HUES48 (cell line): Measurements from ENCODE around the gene LMNTD2.
"Not testable (repeated sequence)": the region's sequence is repeated elsewhere in the genome, so short reads cannot be mapped to it uniquely, and the experiment has no call there.

Experiments used
- H3K27ac ChIP-seq: one replicate; pipeline ENCODE4 v1.7.0; 2013; ENCODE audit warnings: low read depth, low read length, inconsistent platforms
- H3K27me3 ChIP-seq: 2 replicates; pipeline ENCODE4 v1.6.1; 2013; ENCODE audit warnings: mild to moderate bottlenecking, low read length; ENCODE audit not compliant: control insufficient read depth, insufficient read depth
- H3K36me3 ChIP-seq: 2 replicates; pipeline ENCODE4 v1.6.1; 2013; ENCODE audit warnings: low read length; ENCODE audit not compliant: control insufficient read depth, insufficient read depth
- H3K4me1 ChIP-seq: 2 replicates; pipeline ENCODE4 v1.6.1; 2013; ENCODE audit warnings: mild to moderate bottlenecking, low read length; ENCODE audit not compliant: control insufficient read depth, insufficient read depth
- H3K4me3 ChIP-seq: 2 replicates; pipeline ENCODE4 v1.5.1; 2013; ENCODE audit warnings: mild to moderate bottlenecking, low read depth, low read length
- H3K9ac ChIP-seq: 2 replicates; pipeline ENCODE4 v1.6.1; 2013; ENCODE audit warnings: mild to moderate bottlenecking, low read depth, low read length, moderate library complexity
- H3K9me3 ChIP-seq: 2 replicates; pipeline ENCODE4 v1.6.1; 2013; ENCODE audit warnings: low read length; ENCODE audit not compliant: control insufficient read depth, insufficient read depth

Gene LMNTD2

DNA sequence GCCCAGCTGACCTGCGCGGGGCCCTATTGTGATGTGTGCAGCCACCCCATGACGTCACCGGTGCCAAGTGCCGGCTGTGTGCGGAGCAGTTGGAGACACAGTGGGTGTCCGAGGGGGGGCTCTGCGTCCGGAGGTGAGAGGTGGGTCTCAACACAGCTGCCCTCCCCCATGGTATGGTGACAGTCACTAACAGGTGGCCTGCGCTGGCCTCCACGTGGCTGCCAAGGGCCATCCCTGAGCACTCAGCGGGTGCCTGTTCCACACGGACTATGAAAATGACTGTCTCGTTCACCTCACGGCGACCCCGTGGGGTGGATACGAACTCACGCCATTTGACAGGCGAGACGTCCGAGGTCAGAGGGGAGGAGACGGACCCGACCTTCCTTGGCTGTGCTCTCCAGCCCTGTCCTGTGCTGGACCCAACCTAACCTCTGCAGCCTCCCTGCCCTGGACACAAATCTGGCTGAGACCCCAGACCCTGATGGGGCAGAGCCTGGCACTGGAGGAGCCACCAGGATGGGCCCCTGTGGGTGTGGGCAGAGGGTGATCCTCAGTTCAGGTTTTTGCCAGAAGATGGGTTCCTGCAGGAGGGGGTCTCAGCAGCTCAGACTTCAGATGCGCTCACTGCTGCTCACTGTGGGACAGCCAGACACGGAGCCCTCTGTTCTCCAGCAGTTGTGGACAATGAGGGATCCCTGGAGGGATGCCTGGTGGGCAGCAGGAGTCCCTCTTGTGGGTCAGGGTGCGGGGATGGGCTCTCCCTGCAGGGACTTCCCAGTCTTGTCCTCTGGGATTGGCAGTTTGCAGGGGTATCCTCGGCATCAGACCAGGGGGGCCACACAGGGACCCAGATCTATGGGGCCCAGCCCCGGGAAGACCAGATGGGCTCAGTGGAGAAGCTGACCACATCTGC, 31.5 kb downstream of the LMNTD2 start:
- no peak overlapping the region for H3K9ac ChIP-seq
- H3K4me3 ChIP-seq, result no peak overlapping the region
- H3K9me3 ChIP-seq, result no peaks in the 10 kb centered on the region
- H3K27ac ChIP-seq, result no peak overlapping the region
- H3K27me3 ChIP-seq, result no peaks in the 10 kb centered on the region
- H3K36me3 ChIP-seq, result peaks cover 26% of the 10 kb centered on the region
- H3K4me1 ChIP-seq, result no peaks in the 10 kb centered on the region

DNA sequence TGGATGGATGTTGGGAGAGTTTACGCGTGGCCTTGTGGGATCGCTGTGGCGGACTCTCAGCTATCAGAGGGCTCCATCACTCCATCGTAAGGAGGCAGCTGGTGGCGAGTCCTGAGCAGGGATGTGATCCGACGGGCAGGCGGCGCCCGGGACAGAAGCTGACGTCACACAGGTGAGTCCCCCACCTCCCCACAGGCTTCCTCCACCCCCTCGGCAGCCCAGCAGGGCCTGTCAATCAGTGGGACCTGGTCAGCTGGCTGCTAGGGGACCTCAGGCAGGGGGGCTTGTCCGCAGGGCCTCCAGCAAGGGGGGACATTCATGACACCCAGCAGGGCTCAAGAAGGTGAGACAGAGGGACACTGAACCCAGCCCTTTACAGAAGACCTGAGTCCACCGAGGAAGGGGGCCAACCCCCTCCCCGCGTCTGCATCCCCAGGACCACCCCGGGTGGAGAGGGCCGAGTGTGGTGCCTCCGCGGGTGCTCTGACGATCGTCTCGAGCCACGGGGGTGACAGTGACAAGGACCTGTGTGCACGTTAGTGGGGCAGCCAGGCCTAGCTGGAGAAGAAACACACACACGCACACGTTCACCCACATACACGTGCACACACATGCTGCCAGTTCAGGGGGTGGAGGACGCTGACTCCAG, 32.2 kb downstream of the LMNTD2 start:
- Histone ChIP-seq H3K27ac (no peak overlapping the region), H3K4me1 (no peaks in the 10 kb centered on the region), H3K9me3 (no peaks in the 10 kb centered on the region), H3K27me3 (no peaks in the 10 kb centered on the region), H3K9ac (no peak overlapping the region), H3K36me3 (peaks cover 18% of the 10 kb centered on the region), H3K4me3 (no peak overlapping the region)

- no peaks in the 10 kb centered on the region for H3K36me3 ChIP-seq
- no peaks in the 10 kb centered on the region for H3K27me3 ChIP-seq
- no peak overlapping the region for H3K9ac ChIP-seq
- H3K4me1 ChIP-seq, result no peaks in the 10 kb centered on the region
- no peaks in the 10 kb centered on the region for H3K9me3 ChIP-seq
- H3K4me3 ChIP-seq, result no peak overlapping the region
- H3K27ac ChIP-seq, result no peak overlapping the region
Measured at GRCh38 chr11:526192-526591, 34.3 kb downstream of the LMNTD2 start.

- H3K4me3 ChIP-seq, result no peak overlapping the region
- H3K9ac ChIP-seq, result no peak overlapping the region
- peaks cover 3% of the 10 kb centered on the region; the same call in 1 of the 2 replicates for H3K9me3 ChIP-seq
- no peaks in the 10 kb centered on the region for H3K27me3 ChIP-seq
- no peak overlapping the region for H3K27ac ChIP-seq
- no peaks in the 10 kb centered on the region for H3K4me1 ChIP-seq
- no peaks in the 10 kb centered on the region for H3K36me3 ChIP-seq
Measured at GRCh38 chr11:521177-521688, 39.3 kb downstream of the LMNTD2 start.

DNA sequence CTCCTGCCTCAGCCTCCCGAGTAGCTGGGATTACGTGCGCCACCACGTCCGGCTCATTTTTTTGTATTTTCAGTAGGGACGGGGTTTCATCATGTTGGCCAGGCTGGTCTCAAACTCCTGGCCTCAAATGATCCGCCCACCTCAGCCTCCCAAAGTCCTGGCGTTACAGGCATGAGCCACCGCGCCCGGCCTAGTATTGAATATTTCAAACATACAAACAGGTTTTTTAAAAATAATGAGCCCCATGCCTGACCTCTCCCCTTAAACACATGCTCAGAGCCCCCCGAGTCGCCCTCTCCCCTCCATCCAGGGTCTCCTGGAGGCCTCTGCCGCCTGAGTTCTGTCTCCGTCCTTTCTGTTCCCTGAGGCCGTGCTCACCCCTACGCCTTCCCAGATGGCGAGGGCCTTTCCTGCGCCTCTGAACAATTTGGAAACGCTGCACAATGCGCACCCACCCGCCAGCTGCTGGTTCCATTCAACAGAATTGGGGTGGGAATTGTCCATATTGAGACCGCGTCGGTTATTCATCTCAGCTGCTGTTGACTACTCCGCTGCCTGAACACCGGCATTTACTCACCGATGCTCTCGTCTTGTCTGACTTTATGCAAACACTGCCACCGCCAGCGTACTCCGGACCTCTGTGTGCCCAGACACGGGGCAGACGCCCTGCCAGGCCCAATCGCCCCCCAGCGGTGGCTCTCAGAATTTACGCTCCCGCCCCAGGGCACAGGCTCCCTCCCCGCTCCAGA, 39.9 kb downstream of the LMNTD2 start:
- Histone ChIP-seq H3K4me1 (no peaks in the 10 kb centered on the region), H3K4me3 (no peak overlapping the region), H3K9me3 (peaks cover 3% of the 10 kb centered on the region; the same call in 1 of the 2 replicates), H3K27me3 (no peaks in the 10 kb centered on the region), H3K27ac (no peak overlapping the region), H3K36me3 (no peaks in the 10 kb centered on the region), H3K9ac (no peak overlapping the region)

DNA sequence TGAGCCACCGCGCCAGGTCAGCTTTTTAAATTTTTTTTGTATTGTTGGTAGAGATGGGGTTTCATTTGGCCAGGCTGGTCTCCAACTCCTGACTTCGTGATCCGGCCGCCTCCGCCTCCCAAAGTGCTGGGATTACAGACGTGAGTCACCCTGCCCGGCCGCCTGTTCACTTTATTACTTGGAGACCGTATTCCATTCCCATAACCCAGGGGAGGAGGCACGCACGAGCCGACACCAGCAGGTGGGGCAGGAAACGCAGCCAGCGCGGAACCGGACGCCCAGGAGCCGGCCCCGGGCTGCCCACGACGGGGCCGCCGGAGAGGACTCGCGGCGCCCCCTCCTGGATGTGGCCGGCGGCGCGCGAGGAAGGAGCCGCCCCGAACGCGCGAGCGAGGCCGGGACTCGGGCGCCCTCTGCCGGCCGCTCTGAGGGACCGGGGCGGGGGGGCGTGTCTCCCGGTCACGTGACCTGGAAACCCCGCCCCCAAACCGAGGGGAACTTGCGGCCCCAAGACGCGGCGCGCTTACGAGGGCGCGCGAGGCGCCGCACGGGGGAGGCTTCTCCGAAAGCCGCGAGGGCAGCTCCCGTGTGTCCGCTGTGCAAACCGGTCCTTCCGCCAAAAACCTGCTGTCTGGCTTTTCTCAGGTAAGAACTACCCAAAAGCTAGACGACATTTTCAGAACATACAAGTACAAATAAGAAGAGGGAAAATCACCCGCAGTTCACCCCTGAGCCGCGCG, 41.9 kb downstream of the LMNTD2 start:
- Histone ChIP-seq H3K9ac (no peak overlapping the region), H3K27ac (no peak overlapping the region), H3K4me1 (no peaks in the 10 kb centered on the region), H3K27me3 (no peaks in the 10 kb centered on the region), H3K36me3 (no peaks in the 10 kb centered on the region), H3K9me3 (peaks cover 3% of the 10 kb centered on the region; the same call in 1 of the 2 replicates), H3K4me3 (peak overlapping the region; percentile 37; the same call in 1 of the 2 replicates)

- not testable (repeated sequence) for H3K9me3 ChIP-seq, H3K4me1 ChIP-seq, H3K4me3 ChIP-seq, H3K9ac ChIP-seq, H3K27ac ChIP-seq, H3K27me3 ChIP-seq, H3K36me3 ChIP-seq
Measured at GRCh38 chr11:516918-517685, 43.4 kb downstream of the LMNTD2 start.

GRCh38 chr11:516400-516799, 44.1 kb downstream of the LMNTD2 start:
- no peak overlapping the region for H3K9ac ChIP-seq
- H3K4me1 ChIP-seq, result no peaks in the 10 kb centered on the region
- H3K9me3 ChIP-seq, result peaks cover 3% of the 10 kb centered on the region; the same call in 1 of the 2 replicates
- no peak overlapping the region for H3K27ac ChIP-seq
- no peak overlapping the region for H3K4me3 ChIP-seq
- H3K36me3 ChIP-seq, result no peaks in the 10 kb centered on the region
- no peaks in the 10 kb centered on the region for H3K27me3 ChIP-seq

DNA sequence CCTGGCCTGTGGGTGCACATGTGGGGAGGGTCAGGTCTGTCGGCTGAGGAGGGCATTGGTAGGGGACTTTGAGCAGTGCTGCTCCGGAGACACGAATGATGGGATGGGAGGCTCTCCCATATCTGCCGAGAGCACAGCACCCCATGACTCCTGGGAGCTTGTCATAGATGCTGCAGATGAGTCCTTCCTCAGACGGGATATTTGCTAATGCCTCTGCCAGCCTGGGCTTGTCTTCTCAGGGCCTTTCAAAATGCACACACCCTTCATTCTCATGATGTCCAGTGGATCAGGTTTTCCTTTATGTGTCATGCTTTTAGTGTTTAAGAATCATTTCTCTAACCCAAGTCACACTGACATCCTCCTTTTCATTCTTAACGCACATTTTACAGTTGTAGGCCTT, 45.4 kb downstream of the LMNTD2 start:
- Histone ChIP-seq H3K27ac (no peak overlapping the region), H3K4me3 (no peak overlapping the region), H3K9ac (no peak overlapping the region), H3K9me3 (peaks cover 3% of the 10 kb centered on the region; the same call in 1 of the 2 replicates), H3K27me3 (no peaks in the 10 kb centered on the region), H3K36me3 (no peaks in the 10 kb centered on the region), H3K4me1 (no peaks in the 10 kb centered on the region)

- Histone ChIP-seq H3K4me1 (no peaks in the 10 kb centered on the region), H3K27me3 (no peaks in the 10 kb centered on the region), H3K36me3 (peaks cover 4% of the 10 kb centered on the region; the same call in 1 of the 2 replicates), H3K4me3 (no peak overlapping the region), H3K27ac (no peak overlapping the region), H3K9ac (no peak overlapping the region), H3K9me3 (peaks cover 3% of the 10 kb centered on the region; the same call in 1 of the 2 replicates)
Measured at GRCh38 chr11:514606-515005, 45.9 kb downstream of the LMNTD2 start.
